ENCODE results near the gene HS3ST4.

Gene HS3ST4

DNA sequence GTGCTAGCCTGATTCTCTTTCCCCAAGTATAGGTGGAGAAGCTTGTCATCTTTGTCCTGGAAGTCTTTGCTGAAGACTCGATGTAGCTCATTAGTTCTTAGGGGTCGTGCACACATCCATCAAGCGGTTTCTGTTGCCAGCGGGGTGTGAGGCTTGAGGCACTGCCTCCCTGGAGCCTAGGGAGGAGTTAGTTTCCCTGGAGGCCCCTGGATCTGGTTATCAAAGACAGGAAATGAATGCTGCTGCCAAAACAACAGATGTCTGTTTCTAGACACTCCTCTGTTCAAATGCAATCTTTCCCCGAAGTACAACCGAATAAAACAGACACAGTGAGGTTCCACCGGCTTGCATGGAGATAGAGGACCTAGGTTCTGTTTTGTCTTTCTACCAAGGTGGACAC is 17.5 kb downstream of the HS3ST4 start:
- H3K4me3 Mint-ChIP-seq = no peak overlapping the region
- ATAC-seq (no peak), DNase-seq (no peak)
- H3K27me3 Mint-ChIP-seq = peaks cover 20% of the 10 kb centered on the region
- H3K27ac Mint-ChIP-seq = no peak overlapping the region
- H3K9me3 Mint-ChIP-seq = no peaks in the 10 kb centered on the region
- H3K4me1 Mint-ChIP-seq = no peaks in the 10 kb centered on the region
- H3K36me3 Mint-ChIP-seq (ENCODE audit: low read depth) = no peaks in the 10 kb centered on the region

DNA sequence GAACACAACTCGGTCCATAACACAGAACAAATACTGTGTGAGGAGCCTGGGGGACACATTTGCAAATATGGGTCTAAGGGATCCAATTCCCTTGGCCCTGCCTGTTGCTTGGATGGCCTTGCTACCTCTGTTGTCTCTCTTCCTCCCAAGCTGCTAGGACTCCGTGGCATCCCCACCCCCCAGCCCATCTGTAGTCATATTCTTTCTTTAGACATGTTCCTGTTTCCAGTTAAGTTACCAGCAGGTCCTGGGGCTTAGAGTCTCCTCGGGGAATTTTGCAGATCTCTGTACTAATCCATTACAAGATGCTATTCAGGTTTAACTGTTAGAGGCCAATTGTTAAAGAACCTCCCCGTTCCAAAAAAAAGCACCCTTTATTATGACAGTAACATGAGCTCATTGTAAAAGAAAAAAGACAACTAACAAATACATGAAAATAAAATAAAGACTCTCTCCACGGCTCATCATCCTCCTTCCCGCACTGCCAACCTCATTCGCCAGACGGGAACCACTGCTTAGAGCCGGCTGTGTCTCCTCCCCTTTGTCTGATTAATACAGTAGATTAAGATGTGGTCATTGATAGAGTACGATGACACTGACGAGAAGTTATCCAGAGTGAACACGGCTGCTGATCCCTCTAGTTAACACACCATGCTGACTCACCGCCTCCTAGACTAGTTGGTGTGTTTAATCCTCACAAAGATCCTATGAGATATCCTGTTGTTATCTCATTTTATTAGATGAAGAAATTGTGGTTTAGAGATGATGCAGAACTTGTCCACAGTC is 22.2 kb downstream of the HS3ST4 start:
- ATAC-seq (no peak), DNase-seq (no peak)
- no peak overlapping the region for H3K4me3 Mint-ChIP-seq
- no peaks in the 10 kb centered on the region for H3K9me3 Mint-ChIP-seq
- no peak overlapping the region for H3K27ac Mint-ChIP-seq
- H3K36me3 Mint-ChIP-seq (ENCODE audit: low read depth) = no peaks in the 10 kb centered on the region
- no peaks in the 10 kb centered on the region for H3K4me1 Mint-ChIP-seq
- peaks cover 9% of the 10 kb centered on the region for H3K27me3 Mint-ChIP-seq

DNA sequence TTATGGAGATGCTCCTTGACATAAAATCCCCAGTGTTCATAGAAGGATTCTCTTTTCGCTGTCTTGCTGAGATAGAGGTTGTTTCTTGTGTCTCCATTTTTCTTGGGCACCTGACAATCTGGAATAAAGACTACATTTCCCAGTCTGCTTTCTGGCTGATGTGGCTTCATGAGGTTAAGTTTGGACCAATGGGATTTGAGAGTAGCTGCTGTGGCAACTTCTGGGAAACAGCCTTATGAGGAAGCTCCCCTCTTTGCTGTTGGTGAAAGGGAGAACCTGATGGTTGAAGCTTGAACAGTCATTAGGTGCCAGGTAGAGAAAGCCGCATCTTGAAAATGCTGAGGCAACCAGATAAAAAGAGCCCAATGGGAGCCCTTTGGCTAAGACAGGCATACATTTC is 24.4 kb downstream of the HS3ST4 start:
- no peaks in the 10 kb centered on the region for H3K36me3 Mint-ChIP-seq (ENCODE audit: low read depth)

DNA sequence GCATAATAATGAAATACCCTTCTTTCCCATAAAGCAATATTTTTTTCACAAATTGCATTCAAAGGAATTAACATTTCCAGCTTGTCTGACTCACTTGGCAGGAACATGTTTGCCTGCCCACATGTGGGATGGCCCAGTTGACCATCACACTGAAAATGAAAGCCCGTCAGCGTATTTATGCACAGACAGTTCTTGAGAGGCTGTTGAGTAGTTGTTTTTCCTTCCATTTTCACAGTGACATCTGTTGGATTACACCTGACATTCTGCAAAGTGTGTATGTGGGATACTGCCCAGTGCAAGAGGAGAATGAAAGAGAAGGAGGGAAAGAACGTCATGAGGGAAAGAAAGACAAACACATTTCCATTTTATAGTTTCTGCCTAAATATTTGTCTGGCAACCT is 29.7 kb downstream of the HS3ST4 start:
- DNase-seq (no peak), ATAC-seq (no peak)
- Mint-ChIP-seq H3K36me3 (ENCODE audit: low read depth) (no peaks in the 10 kb centered on the region), H3K27me3 (no peaks in the 10 kb centered on the region), H3K9me3 (no peaks in the 10 kb centered on the region), H3K27ac (no peak overlapping the region), H3K4me3 (no peak overlapping the region), H3K4me1 (no peaks in the 10 kb centered on the region)

More for the DNA sequence above, 24.4 kb downstream of the HS3ST4 start:
- Mint-ChIP-seq H3K27ac (no peak overlapping the region), H3K4me1 (no peaks in the 10 kb centered on the region), H3K4me3 (no peak overlapping the region), H3K27me3 (peaks cover 4% of the 10 kb centered on the region), H3K9me3 (no peaks in the 10 kb centered on the region)
- ATAC-seq = no peak
- DNase-seq = no peak

DNA sequence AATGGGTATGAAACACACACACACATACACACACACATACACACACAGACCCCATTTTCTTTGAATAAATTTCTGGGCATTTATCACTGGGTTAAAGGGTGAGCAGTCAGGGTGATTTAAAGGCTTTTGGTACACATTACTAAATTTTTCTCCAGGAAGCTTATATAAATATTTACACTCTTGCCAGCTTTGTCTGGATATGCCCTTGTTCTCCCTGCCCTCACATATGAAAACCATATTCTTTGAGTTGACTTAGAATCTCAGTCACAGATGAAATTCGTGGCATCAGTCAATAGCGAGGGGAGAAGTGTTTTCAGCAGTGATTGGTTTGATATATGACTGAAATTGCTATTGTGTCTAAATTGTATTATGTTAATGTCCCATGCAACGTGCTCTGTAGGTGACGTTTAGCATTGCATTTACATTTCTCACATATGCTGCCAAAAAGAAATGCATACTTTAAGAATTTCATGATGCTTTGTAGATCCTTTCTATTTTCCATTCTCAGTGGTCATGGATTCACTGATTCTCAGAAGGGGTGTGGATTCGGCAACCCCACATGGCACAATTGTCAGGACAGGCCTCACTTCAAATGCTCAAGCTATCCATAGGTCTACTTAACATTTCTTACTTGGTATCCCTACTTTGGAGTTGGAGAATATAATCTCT is 34.8 kb downstream of the HS3ST4 start:
- no peaks in the 10 kb centered on the region for H3K36me3 Mint-ChIP-seq (ENCODE audit: low read depth)
- ATAC-seq = no peak
- H3K4me1 Mint-ChIP-seq = no peaks in the 10 kb centered on the region
- no peaks in the 10 kb centered on the region for H3K27me3 Mint-ChIP-seq
- no peak overlapping the region for H3K4me3 Mint-ChIP-seq
- no peaks in the 10 kb centered on the region for H3K9me3 Mint-ChIP-seq
- no peak for DNase-seq
- no peak overlapping the region for H3K27ac Mint-ChIP-seq

DNA sequence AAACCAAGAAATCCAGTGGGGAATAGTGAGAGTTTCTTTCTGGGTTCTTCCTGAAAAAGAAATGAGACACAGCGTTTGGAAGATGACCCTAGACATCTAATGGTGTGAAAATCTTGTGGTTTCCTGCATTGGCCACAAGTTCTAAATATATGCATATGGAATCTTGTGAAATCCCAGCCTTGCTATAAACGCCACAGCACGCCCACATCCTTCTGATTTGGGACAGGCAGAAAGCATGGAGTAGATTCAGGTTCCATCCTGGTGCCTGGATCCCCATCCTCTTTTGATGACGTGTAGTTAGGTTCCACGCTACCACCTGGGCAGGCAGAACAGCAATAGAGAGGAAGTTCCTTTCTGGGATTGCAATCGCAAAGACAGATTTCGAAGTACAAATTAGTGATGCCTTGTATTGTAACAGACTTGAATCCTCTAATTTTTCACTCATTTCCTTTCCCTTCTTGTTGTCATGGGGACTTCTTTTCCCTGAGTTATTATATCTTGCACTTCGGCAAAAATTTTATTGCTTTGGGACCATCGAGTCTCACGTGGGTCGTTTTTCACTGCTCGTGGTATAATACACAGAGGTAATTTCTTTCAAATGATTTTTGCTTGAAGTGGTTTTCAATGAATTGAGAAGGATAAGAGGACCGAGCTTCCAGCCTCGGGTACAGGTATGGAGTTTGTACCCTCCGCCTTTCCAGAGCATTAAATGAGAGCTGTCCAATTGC is 37.6 kb downstream of the HS3ST4 start:
- Mint-ChIP-seq H3K27ac (no peak overlapping the region), H3K4me3 (no peak overlapping the region), H3K4me1 (no peaks in the 10 kb centered on the region), H3K9me3 (no peaks in the 10 kb centered on the region), H3K27me3 (peaks cover 5% of the 10 kb centered on the region), H3K36me3 (ENCODE audit: low read depth) (no peaks in the 10 kb centered on the region)
- DNase-seq (no peak), ATAC-seq (no peak)

DNA sequence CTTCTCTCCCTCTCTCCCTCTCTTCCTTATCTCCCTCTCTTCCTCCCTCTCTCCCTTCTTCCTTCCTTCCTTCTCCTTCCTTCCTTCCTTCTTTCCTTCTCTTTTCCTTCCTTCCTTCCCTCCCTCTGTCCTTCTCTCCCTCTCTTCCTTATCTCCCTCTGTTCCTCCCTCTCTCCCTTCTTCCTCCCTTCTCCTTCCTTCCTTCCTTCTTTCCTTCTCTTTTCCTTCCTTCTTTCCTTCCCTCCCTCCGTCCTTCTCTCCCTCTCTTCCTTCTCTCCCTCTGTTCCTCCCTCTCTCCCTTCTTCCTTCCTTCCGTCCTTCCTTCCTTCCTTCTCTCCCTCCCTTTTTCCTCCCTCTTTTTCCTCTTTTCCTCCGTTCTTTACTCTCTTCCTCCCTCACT is 38.6 kb downstream of the HS3ST4 start:
- ATAC-seq = no peak
- Mint-ChIP-seq H3K9me3 (no peaks in the 10 kb centered on the region), H3K27ac (no peak overlapping the region), H3K27me3 (peaks cover 5% of the 10 kb centered on the region), H3K4me1 (no peaks in the 10 kb centered on the region), H3K4me3 (no peak overlapping the region), H3K36me3 (ENCODE audit: low read depth) (no peaks in the 10 kb centered on the region)
- no peak for DNase-seq

DNA sequence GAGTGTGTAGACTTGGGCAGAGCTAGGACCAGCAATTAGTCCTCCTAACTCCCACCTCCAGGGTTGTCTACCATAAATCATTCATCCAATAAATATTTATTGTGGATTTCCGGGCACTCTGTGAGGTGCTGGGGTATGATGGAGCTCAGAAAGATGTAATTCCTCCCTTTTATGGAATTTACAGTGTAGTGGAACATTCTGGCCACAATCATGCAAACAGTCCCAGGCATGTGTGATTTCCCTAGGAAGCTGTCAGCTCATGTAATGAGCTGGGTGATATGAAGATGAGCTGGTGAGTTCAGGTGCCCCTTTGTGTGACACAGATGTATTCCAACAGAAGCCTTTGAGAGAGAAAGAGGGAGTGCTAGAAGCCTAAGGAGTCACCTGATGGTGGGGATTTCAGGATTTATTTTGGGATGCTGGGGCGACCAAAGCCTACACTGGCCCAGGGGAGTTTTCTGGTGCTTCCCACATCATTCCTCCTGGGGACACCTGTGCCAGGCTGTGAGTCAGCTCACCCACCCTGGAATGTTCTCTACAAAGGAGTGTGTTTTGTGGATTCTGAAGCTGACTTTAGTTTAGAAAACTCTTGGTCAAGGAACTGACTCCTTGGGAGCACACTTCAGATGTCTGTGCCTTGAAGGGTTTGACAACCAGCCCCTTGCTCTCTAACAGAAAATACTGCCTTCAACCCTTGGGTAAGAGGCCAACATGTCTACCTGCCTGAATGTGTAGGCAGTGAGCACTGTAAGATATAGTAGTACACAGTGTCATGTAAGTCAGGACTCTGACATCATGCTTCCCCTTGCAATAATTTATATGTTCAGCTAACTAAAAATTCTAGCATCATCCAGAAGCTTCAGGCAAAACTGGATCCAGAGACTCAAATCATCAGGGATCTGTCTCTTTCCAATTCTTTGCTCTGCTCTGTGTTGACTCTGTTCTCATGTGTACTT is 42.9 kb downstream of the HS3ST4 start:
- DNase-seq = no peak
- H3K4me1 Mint-ChIP-seq = no peaks in the 10 kb centered on the region
- H3K9me3 Mint-ChIP-seq = no peaks in the 10 kb centered on the region

DNA sequence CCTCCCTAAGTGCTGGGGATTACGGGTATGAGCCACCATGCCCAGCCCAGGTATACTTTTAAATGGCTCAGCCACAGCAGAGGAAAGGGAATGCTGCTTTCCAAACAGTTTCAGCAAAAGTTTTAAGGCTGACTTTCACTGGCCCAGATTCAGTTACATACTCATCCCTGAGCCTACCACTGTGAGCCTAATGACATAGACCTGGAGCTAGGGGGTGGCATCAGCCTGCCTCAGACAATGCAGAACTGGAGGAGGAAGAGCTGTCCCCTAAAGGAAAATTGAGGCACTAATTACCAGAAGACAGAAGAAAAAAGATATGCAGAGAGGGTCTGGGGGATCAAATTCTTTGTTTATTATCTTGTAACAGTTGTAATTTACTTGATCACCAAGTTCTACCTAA is 43.9 kb downstream of the HS3ST4 start:
- Mint-ChIP-seq H3K27me3 (peaks cover 10% of the 10 kb centered on the region), H3K4me1 (no peaks in the 10 kb centered on the region), H3K27ac (no peak overlapping the region), H3K36me3 (ENCODE audit: low read depth) (no peaks in the 10 kb centered on the region), H3K9me3 (no peaks in the 10 kb centered on the region), H3K4me3 (no peak overlapping the region)
- no peak for ATAC-seq
- no peak for DNase-seq

More for the DNA sequence above, 42.9 kb downstream of the HS3ST4 start:
- ATAC-seq = no peak
- H3K27me3 Mint-ChIP-seq = peaks cover 10% of the 10 kb centered on the region
- H3K4me3 Mint-ChIP-seq = no peak overlapping the region
- no peaks in the 10 kb centered on the region for H3K36me3 Mint-ChIP-seq (ENCODE audit: low read depth)
- no peak overlapping the region for H3K27ac Mint-ChIP-seq

DNA sequence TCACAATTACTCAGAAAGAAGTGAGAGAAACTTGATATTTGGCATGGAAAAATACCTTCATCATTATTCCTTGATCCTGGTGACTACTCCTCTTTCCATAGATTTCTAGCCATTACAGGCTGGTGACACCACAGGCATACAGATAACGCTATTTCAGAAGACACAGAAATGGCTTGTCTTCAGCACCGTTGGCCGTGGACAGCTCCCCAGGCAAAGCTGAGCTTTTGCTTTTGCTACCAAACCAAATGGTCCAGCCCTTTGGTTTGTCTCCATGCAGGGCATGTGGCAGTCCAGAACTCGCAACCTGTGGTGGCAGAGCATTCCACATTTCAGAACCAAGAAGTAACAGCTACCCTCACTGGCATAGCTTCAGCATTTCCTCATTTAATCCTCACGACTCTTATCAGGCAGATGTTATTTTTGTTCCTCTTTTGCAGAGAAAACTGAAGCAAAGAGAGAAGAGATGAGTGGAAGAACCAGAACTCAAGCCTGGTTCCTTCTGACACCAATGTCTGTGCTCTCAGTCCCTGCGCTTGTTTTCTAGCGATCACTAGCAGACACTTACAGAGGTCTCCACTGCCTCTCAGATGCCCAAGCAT is 55.5 kb downstream of the HS3ST4 start:
- no peak overlapping the region for H3K4me3 Mint-ChIP-seq
- ATAC-seq (no peak), DNase-seq (peak; percentile 7)
- H3K27me3 Mint-ChIP-seq = peaks cover 2% of the 10 kb centered on the region
- no peaks in the 10 kb centered on the region for H3K4me1 Mint-ChIP-seq
- no peak overlapping the region for H3K27ac Mint-ChIP-seq
- H3K36me3 Mint-ChIP-seq (ENCODE audit: low read depth) = no peaks in the 10 kb centered on the region
- H3K9me3 Mint-ChIP-seq = peaks cover 10% of the 10 kb centered on the region

DNA sequence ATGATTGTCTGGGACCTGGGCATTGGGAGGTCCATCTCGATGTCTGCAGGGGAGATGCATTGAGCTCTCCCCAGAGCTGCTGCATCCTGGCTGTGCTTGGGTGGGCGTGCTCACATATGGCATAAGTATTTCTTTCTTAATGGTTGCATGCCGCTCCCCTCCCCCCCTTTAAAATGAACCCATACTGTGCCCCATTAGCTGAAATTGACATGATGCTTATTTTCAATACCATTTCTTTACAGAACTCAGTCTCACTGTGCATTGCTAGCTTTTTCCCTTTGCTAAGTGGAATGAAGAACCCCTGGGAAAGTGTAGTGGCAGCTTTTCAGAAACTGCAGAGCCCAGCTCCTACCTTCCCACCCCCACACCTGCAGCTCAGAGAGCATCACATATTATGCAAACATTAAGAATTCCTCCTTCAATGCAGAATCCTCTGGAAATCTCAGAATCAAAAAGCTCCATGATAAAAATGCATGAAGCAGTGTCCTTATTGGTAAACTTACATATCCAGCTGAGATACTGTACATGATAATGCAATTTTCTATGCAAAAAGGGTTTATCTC is 56.4 kb downstream of the HS3ST4 start:
- H3K4me1 Mint-ChIP-seq = no peaks in the 10 kb centered on the region
- H3K27me3 Mint-ChIP-seq = peaks cover 2% of the 10 kb centered on the region
- H3K36me3 Mint-ChIP-seq (ENCODE audit: low read depth) = no peaks in the 10 kb centered on the region
- no peak for DNase-seq
- no peak for ATAC-seq
- H3K4me3 Mint-ChIP-seq = no peak overlapping the region
- H3K9me3 Mint-ChIP-seq = peaks cover 10% of the 10 kb centered on the region
- no peak overlapping the region for H3K27ac Mint-ChIP-seq

DNA sequence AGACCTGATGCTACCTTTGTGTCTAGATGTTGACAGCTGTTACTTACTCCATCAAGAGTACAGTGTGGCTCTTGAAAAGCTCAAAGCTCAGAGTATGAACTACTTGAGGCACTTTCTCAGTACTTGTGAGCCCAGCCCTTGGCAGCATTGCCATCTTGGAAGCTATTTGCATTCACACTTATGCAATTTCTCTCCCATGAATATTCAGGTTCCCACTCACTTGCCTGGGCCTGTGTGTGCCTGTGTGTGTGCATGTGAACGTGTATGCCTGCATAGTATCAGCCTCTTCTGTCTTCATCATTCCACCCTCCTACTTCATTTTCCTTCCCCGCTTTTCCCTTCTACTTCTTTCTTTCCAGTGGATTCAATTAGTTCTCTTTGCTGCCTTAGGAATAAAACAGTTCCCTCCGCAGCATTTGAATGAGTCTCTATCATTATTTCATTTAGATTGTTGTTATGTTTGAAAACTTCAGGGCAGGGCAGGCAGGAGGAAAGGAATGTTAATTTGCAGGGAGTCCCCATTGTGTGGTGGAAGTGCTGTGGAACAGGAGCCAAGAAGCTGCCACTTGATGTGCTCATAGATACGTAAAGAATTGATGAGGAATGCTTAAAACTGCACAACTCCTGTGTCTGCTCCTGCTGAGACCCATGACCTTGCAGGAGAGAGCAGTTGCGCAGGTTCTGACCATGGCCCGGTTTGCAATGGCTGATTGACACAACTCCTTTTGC is 58.9 kb downstream of the HS3ST4 start:
- H3K27me3 Mint-ChIP-seq = peaks cover 2% of the 10 kb centered on the region
- ATAC-seq = no peak
- no peak overlapping the region for H3K27ac Mint-ChIP-seq
- H3K36me3 Mint-ChIP-seq (ENCODE audit: low read depth) = no peaks in the 10 kb centered on the region
- DNase-seq = no peak
- H3K9me3 Mint-ChIP-seq = peaks cover 10% of the 10 kb centered on the region
- H3K4me1 Mint-ChIP-seq = no peaks in the 10 kb centered on the region
- H3K4me3 Mint-ChIP-seq = no peak overlapping the region

DNA sequence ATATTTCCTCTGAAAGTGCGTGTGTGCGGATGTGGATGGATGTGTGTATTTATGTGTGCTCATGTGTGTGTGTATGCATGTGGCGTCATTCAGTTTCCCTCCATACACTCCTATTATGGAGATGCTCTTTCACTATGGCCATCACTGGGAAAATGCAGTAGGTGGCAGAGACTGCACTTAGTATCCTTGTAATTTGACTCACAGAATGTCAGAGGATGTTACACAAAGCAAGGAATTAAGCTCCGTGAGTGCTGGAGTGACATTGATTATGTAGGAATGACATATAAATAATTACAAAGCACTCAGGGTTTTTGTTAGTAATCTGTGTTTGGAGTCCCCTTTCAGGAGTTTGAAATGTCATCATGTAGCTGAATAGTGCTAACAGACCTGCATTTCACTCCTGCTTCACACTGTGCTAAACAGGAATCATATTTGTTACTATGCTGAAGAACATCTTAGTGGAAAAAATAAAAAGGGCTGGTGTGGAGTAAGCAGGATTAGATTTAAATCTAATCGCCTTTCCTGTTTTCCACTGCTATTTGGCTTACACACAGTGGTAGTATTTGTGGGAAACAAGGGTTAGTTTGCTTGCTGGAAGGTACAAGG is 59.6 kb downstream of the HS3ST4 start:
- ATAC-seq (no peak), DNase-seq (no peak)
- Mint-ChIP-seq H3K9me3 (peaks cover 6% of the 10 kb centered on the region), H3K4me3 (no peak overlapping the region), H3K27me3 (no peaks in the 10 kb centered on the region), H3K4me1 (no peaks in the 10 kb centered on the region), H3K36me3 (ENCODE audit: low read depth) (no peaks in the 10 kb centered on the region), H3K27ac (no peak overlapping the region)
